ENCODE measurements around the gene CDK6. TPM values are rescaled to one million over a fixed set of nuclear protein-coding genes. Genes with fewer than 3 reads are reported as not detected.

CDK6 gene
- total RNA-seq, 1 experiment from 2014 or later: 41.4 TPM

DNA sequence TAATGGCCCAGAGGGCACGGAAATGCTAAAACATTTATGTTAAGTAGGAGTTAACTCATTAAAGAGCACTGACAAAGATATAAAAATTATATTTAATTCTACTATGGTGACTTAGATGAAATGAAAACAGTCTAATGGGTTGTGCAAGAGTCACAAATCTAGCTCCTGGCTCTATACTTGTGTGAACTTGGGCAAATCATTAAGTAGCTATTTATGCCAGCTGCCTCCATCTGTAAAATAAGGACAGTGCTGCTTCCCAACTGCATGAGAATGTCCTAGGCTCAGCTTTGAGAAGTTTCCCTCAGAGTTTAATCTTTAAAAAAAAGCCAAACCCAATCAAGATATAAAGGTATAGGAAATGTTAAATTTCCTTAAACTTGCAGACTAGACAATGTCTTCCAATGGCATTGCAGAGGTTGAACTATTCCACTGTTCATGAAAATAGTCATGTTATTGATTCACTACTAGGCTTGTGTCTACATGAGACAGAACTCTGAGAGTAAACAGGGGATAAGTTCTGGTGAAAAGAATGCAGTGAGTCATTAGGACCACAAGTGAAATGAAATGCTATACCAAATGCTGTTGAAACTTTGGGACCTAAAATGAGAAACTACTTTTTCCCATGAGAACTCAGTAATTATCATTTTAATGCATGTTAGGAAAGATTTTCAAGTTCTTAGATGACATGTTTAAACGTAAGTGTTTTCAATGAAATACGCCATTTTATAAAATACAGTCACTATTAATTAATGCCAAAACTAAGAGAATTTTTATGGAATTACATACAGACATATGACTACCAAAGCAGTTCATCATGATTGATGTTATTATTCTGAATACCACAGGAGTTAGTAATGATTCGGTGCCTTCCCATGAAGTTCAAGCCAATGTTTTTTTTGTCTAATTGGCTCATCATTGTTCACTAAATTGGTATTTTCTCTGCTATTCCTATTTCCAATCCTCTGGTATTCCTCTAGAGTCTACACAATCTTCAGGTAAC lies 84.2 kb downstream of the CDK6 start (continued):
- TF ChIP-seq, protein P1, sequence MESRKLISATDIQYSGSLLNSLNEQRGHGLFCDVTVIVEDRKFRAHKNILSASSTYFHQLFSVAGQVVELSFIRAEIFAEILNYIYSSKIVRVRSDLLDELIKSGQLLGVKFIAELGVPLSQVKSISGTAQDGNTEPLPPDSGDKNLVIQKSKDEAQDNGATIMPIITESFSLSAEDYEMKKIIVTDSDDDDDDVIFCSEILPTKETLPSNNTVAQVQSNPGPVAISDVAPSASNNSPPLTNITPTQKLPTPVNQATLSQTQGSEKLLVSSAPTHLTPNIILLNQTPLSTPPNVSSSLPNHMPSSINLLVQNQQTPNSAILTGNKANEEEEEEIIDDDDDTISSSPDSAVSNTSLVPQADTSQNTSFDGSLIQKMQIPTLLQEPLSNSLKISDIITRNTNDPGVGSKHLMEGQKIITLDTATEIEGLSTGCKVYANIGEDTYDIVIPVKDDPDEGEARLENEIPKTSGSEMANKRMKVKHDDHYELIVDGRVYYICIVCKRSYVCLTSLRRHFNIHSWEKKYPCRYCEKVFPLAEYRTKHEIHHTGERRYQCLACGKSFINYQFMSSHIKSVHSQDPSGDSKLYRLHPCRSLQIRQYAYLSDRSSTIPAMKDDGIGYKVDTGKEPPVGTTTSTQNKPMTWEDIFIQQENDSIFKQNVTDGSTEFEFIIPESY (IDR thresholded peaks at IDR 0.05; ENCODE audit: extremely low read depth, insufficient replicate concordance, low read length): no peak

DNA sequence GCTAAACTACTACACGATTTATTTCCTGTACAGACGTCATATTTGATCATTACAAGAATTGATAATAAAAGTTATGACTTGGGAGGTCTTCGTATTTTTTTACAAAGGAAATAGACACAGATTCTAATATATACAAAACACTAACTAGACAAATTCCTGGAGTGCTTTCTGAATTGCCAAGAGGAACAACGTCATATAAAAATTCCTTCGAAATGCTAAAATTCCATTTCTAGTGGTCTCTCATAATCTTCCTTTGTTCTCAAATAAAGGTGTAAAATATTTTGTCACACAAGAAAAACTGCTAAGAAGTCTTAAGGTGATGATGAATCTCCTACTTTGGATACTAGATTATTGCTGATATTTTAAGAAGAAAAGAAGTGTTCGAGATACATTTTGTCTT lies 85.4 kb downstream of the CDK6 start:
- ChIA-PET RAD21 (ENCODE audit: low non-redundant PET in 1 of 2, low total read pairs in 2 of 2, uncharacterized antibody in 2 of 2, unreplicated experiment in 2 of 2) (no interaction called here), POLR2A (interaction anchor here (1.5 kb wide), 1 partner anchor 10 kb away, joined by 3 read pairs; no protein-coding TSS in a partner anchor), CTCF (no interaction called here)
- peaks cover 74% of the 10 kb centered on the region for H3K79me2 ChIP-seq (ENCODE audit: insufficient read depth, low read length)
- peak overlapping the region; percentile 18; the same call in 1 of the 2 replicates for H3K4me2 ChIP-seq (ENCODE audit: low read length)
- H4K20me1 ChIP-seq (ENCODE audit: insufficient read depth): no peaks in the 10 kb centered on the region
- no peaks in the 10 kb centered on the region for H3K9me2 ChIP-seq (ENCODE audit: insufficient read depth)
- H3K9ac ChIP-seq (ENCODE audit: low read length): no peak overlapping the region
- H3K27me3 ChIP-seq (ENCODE audit: insufficient read depth, low read length): no peaks in the 10 kb centered on the region
- H3K9me3 ChIP-seq (ENCODE audit: control insufficient read depth in 1 of 2, insufficient read depth in 1 of 2, low read depth in 1 of 2, low read length in 2 of 2): no peaks in the 10 kb centered on the region
- ATAC-seq (no peak), DNase-seq (ENCODE audit: low read depth, low spot score) (no peak)
- intact Hi-C loops (cut with micrococcal nuclease): loop anchor here (5.0 kb wide), 1 partner anchor 81 kb away; no protein-coding TSS in a partner anchor
- H3K27ac ChIP-seq (ENCODE audit: low read depth, low read length): no peak overlapping the region
- TF ChIP-seq, protein P2, sequence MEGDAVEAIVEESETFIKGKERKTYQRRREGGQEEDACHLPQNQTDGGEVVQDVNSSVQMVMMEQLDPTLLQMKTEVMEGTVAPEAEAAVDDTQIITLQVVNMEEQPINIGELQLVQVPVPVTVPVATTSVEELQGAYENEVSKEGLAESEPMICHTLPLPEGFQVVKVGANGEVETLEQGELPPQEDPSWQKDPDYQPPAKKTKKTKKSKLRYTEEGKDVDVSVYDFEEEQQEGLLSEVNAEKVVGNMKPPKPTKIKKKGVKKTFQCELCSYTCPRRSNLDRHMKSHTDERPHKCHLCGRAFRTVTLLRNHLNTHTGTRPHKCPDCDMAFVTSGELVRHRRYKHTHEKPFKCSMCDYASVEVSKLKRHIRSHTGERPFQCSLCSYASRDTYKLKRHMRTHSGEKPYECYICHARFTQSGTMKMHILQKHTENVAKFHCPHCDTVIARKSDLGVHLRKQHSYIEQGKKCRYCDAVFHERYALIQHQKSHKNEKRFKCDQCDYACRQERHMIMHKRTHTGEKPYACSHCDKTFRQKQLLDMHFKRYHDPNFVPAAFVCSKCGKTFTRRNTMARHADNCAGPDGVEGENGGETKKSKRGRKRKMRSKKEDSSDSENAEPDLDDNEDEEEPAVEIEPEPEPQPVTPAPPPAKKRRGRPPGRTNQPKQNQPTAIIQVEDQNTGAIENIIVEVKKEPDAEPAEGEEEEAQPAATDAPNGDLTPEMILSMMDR (IDR thresholded peaks at IDR 0.05 in 2 of 3, conservative IDR thresholded peaks at IDR 0.05 in 1 of 3; ENCODE audit: borderline replicate concordance in 1 of 3, insufficient read depth in 1 of 3, low read depth in 2 of 3, low read length in 2 of 3): no peak
- TF ChIP-seq SRF (IDR thresholded peaks at IDR 0.05; ENCODE audit: low read depth): no peak
- no peak for TF ChIP-seq TCF7L2 (IDR thresholded peaks at IDR 0.05; ENCODE audit: borderline replicate concordance, extremely low read depth, insufficient read depth, insufficient read length)
- TF ChIP-seq POLR2A (IDR thresholded peaks at IDR 0.05; ENCODE audit: borderline replicate concordance, extremely low read depth, insufficient read depth, insufficient read length): no peak
- TF ChIP-seq YY1 (IDR thresholded peaks at IDR 0.05; ENCODE audit: extremely low read depth, insufficient replicate concordance, low read depth, low read length): no peak
- TF ChIP-seq CEBPB (IDR thresholded peaks at IDR 0.05; ENCODE audit: low read depth): no peak
- TF ChIP-seq, protein P3, sequence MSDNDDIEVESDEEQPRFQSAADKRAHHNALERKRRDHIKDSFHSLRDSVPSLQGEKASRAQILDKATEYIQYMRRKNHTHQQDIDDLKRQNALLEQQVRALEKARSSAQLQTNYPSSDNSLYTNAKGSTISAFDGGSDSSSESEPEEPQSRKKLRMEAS (IDR thresholded peaks at IDR 0.05): no peak
- TF ChIP-seq JUND (IDR thresholded peaks at IDR 0.05): no peak
- no peak for TF ChIP-seq EZH2 (IDR thresholded peaks at IDR 0.05)
- TF ChIP-seq, protein P4, sequence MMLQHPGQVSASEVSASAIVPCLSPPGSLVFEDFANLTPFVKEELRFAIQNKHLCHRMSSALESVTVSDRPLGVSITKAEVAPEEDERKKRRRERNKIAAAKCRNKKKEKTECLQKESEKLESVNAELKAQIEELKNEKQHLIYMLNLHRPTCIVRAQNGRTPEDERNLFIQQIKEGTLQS (IDR thresholded peaks at IDR 0.05): no peak
- TF ChIP-seq EGR1 (IDR thresholded peaks at IDR 0.05; ENCODE audit: low read depth): no peak
- no peak for TF ChIP-seq CBX3 (IDR thresholded peaks at IDR 0.05; ENCODE audit: low read depth)
- TF ChIP-seq, protein P1 (IDR thresholded peaks at IDR 0.05; ENCODE audit: extremely low read depth, insufficient replicate concordance, low read length): no peak
- BruUV-seq (replicated peaks): no TSS peak
- no peak overlapping the region for H3K4me3 ChIP-seq (replicated peaks in 1 of 2; ENCODE audit: low read depth in 1 of 2, low read length in 2 of 2)
- H2AFZ ChIP-seq (ENCODE audit: low read depth, low read length, poor library complexity, severe bottlenecking): no peak overlapping the region
- no peaks in the 10 kb centered on the region for H3K36me3 ChIP-seq (ENCODE audit: control insufficient read depth in 1 of 2, insufficient read depth in 2 of 2, low read length in 2 of 2)
- peaks cover 22 to 89% of the 10 kb centered on the region in 2 experiments for H3K4me1 ChIP-seq (ENCODE audit: control insufficient read depth in 1 of 2, insufficient read depth in 2 of 2, low read length in 2 of 2)

Data from HCT116 (cell line).